SH-SY5Y (cell line): Measurements from ENCODE around the gene GPR176.

Experiments
- GATA2 ChIP-seq: IDR thresholded peaks from 2 replicates; pipeline ENCODE4 v1.6.1; 2011; ENCODE audit warnings: mild to moderate bottlenecking, low read depth, low read length
- GATA3 ChIP-seq: IDR thresholded peaks from 2 replicates; pipeline ENCODE4 v1.6.1; 2011; ENCODE audit warnings: low read depth, mild to moderate bottlenecking, low read length, moderate library complexity

- TF ChIP-seq GATA2 (no peak), GATA3 (no peak)
These were observed 48.9 kb upstream of the GPR176 start for GRCh38 chr15:39969002-39969394.
